Glutamatergic neuron (in vitro differentiated cells): ENCODE data around the gene CCR5AS.

ENCODE experiments used
- DNase-seq: peaks from one replicate; pipeline ENCODE4 v3.0.0; 2022
- H3K27ac Mint-ChIP-seq: one replicate; pipeline ENCODE4 v1.8.0; 2020; ENCODE audit warnings: mild to moderate bottlenecking, mixed read lengths, inconsistent platforms; ENCODE audit not compliant: unreplicated experiment
- H3K27me3 Mint-ChIP-seq: one replicate; pipeline ENCODE4 v1.8.0; 2020; ENCODE audit warnings: mild to moderate bottlenecking, moderate library complexity, mixed read lengths, inconsistent platforms; ENCODE audit not compliant: unreplicated experiment
- H3K36me3 Mint-ChIP-seq: one replicate; pipeline ENCODE4 v1.8.0; 2020; ENCODE audit warnings: mild to moderate bottlenecking, mixed read lengths, inconsistent platforms; ENCODE audit not compliant: unreplicated experiment
- H3K4me1 Mint-ChIP-seq: one replicate; pipeline ENCODE4 v1.8.0; 2020; ENCODE audit warnings: mild to moderate bottlenecking, low read depth, mixed read lengths, inconsistent platforms; ENCODE audit not compliant: unreplicated experiment
- H3K4me3 Mint-ChIP-seq: one replicate; pipeline ENCODE4 v1.8.0; 2020; ENCODE audit warnings: mild to moderate bottlenecking, mixed read lengths, inconsistent platforms; ENCODE audit not compliant: unreplicated experiment
- H3K9me3 Mint-ChIP-seq: one replicate; pipeline ENCODE4 v1.8.0; 2020; ENCODE audit warnings: mild to moderate bottlenecking, moderate library complexity, mixed read lengths, inconsistent platforms; ENCODE audit not compliant: unreplicated experiment
- CTCF ChIP-seq: fragments of 200-600 bp; sonication (generic); IDR thresholded peaks from one replicate; pipeline ENCODE4 v1.5.0; 2021; ENCODE audit not compliant: partially characterized antibody, unreplicated experiment

The CCR5AS gene

GRCh38 chr3:46378426-46378942 lies 28.4 kb downstream of the CCR5AS start:
- peaks cover 3% of the 10 kb centered on the region for H3K27me3 Mint-ChIP-seq
- H3K9me3 Mint-ChIP-seq: no peaks in the 10 kb centered on the region
- no peaks in the 10 kb centered on the region for H3K36me3 Mint-ChIP-seq

GRCh38 chr3:46375814-46376213 lies 31.1 kb downstream of the CCR5AS start:
- peaks cover 1% of the 10 kb centered on the region for H3K9me3 Mint-ChIP-seq
- peaks cover 6% of the 10 kb centered on the region for H3K27me3 Mint-ChIP-seq
- H3K27ac Mint-ChIP-seq: no peak overlapping the region
- no peaks in the 10 kb centered on the region for H3K36me3 Mint-ChIP-seq
- no peak for TF ChIP-seq CTCF
- no peaks in the 10 kb centered on the region for H3K4me1 Mint-ChIP-seq
- no peak overlapping the region for H3K4me3 Mint-ChIP-seq
- DNase-seq: no peak

More at GRCh38 chr3:46378426-46378942, 28.4 kb downstream of the CCR5AS start:
- Mint-ChIP-seq H3K27ac (no peak overlapping the region), H3K4me3 (no peak overlapping the region), H3K4me1 (no peaks in the 10 kb centered on the region)
- TF ChIP-seq CTCF: peak; percentile 59
- DNase-seq: peak; percentile 79

GRCh38 chr3:46375218-46375617 lies 31.6 kb downstream of the CCR5AS start:
- Mint-ChIP-seq H3K27me3 (peaks cover 6% of the 10 kb centered on the region), H3K27ac (no peak overlapping the region), H3K9me3 (peaks cover 1% of the 10 kb centered on the region), H3K4me1 (no peaks in the 10 kb centered on the region), H3K36me3 (no peaks in the 10 kb centered on the region), H3K4me3 (no peak overlapping the region)
- DNase-seq: no peak
- TF ChIP-seq CTCF: no peak

GRCh38 chr3:46374755-46375154 lies 32.1 kb downstream of the CCR5AS start:
- H3K27ac Mint-ChIP-seq: no peak overlapping the region
- no peak for DNase-seq
- H3K36me3 Mint-ChIP-seq: no peaks in the 10 kb centered on the region
- H3K4me3 Mint-ChIP-seq: no peak overlapping the region
- H3K27me3 Mint-ChIP-seq: peaks cover 6% of the 10 kb centered on the region
- H3K9me3 Mint-ChIP-seq: peaks cover 1% of the 10 kb centered on the region
- H3K4me1 Mint-ChIP-seq: no peaks in the 10 kb centered on the region
- no peak for TF ChIP-seq CTCF

- no peak overlapping the region for H3K4me3 Mint-ChIP-seq
- H3K4me1 Mint-ChIP-seq: peaks cover 5% of the 10 kb centered on the region
- no peak for DNase-seq
- H3K36me3 Mint-ChIP-seq: no peaks in the 10 kb centered on the region
- peaks cover 1% of the 10 kb centered on the region for H3K9me3 Mint-ChIP-seq
- no peak for TF ChIP-seq CTCF
- H3K27ac Mint-ChIP-seq: no peak overlapping the region
- H3K27me3 Mint-ChIP-seq: peaks cover 6% of the 10 kb centered on the region
These were observed 34.1 kb downstream of the CCR5AS start for GRCh38 chr3:46372492-46373359.
